Measurements from ENCODE around the gene DOCK6. TPM values are rescaled to one million over a fixed set of nuclear protein-coding genes. Genes with fewer than 3 reads are reported as not detected.

DOCK6 gene
- total and polyA plus RNA-seq, 2 of the 13 experiments (the other 11 are each of a cell fraction or from before 2014, with no cell fraction given), result 5.4 to 38.1 TPM

DNA sequence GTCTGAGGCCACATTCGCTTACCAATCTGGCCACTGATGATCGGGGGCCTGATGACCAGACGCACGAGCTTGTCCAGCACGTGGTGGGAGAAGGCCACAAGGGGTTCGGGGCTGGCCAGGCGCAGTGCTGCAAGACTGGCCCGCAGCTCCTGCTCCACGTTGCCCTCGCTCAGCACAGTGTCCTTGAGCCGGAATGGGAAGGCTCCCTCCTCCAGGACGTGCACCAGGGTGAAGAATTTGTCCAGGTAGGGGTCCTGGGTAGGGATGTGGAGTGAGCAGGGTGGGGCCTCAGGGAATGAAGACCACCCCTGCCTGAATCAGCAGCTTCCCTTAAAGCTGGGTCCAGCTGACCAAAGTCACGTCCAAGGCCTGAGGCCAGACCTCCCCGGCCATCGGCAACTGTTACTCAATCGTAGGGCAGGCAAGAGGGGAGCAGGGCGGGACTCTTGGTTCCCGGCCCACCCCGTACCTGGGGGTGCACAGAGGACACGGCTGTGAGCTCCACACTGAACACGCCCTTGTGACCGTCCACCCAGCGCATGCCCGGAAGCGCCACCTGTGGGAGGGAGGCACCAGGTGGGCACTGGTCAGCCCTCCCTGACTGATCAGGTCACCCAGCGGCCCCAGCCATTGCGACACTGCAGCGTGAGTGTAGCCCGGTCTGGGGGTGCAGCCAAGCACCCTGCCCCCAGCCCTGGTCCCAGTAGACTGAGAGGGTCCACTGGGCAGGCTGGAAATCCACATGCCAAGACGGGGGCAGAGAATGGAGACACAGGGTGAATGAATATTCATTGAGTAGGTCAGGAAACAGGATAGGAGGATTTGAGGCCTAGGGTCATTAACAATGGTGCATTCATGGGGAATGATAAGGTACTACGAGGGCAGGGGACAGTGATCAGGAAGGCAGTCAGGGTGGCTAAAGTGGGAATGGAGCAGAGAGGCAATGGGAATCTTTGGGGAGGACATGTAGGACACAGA, 25.7 kb downstream of the DOCK6 start (continued):
- TF ChIP-seq NFAT5 (CRISPR knock-in tag; IDR thresholded peaks at IDR 0.05) (no peak), PRDM15 (CRISPR knock-in tag; IDR thresholded peaks at IDR 0.05) (no peak), MAX (IDR thresholded peaks at IDR 0.05) (peak; percentile 77), THAP11 (CRISPR knock-in tag; IDR thresholded peaks at IDR 0.05) (peak; percentile 76), ZNF562 (CRISPR knock-in tag; IDR thresholded peaks at IDR 0.05; ENCODE audit: borderline replicate concordance) (no peak), ZFP36L2 (CRISPR knock-in tag; IDR thresholded peaks at IDR 0.05) (no peak), ZNF629 (CRISPR knock-in tag; conservative IDR thresholded peaks at IDR 0.05) (no peak; the same call in 1 of the 2 replicates), RBFOX2 (IDR thresholded peaks at IDR 0.05; ENCODE audit: low read depth, low read length) (peak; percentile 85), ZNF761 (CRISPR knock-in tag; conservative IDR thresholded peaks at IDR 0.05) (peak; percentile 81; the same call in 1 of the 2 replicates)
- TF ChIP-seq, protein P1, sequence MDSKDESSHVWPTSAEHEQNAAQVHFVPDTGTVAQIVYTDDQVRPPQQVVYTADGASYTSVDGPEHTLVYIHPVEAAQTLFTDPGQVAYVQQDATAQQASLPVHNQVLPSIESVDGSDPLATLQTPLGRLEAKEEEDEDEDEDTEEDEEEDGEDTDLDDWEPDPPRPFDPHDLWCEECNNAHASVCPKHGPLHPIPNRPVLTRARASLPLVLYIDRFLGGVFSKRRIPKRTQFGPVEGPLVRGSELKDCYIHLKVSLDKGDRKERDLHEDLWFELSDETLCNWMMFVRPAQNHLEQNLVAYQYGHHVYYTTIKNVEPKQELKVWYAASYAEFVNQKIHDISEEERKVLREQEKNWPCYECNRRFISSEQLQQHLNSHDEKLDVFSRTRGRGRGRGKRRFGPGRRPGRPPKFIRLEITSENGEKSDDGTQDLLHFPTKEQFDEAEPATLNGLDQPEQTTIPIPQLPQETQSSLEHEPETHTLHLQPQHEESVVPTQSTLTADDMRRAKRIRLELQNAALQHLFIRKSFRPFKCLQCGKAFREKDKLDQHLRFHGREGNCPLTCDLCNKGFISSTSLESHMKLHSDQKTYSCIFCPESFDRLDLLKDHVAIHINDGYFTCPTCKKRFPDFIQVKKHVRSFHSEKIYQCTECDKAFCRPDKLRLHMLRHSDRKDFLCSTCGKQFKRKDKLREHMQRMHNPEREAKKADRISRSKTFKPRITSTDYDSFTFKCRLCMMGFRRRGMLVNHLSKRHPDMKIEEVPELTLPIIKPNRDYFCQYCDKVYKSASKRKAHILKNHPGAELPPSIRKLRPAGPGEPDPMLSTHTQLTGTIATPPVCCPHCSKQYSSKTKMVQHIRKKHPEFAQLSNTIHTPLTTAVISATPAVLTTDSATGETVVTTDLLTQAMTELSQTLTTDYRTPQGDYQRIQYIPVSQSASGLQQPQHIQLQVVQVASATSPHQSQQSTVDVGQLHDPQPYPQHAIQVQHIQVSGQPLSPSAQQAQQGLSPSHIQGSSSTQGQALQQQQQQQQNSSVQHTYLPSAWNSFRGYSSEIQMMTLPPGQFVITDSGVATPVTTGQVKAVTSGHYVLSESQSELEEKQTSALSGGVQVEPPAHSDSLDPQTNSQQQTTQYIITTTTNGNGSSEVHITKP (CRISPR knock-in tag; IDR thresholded peaks at IDR 0.05; ENCODE audit: low read depth), result peak; percentile 58; the same call in 1 of the 2 replicates
- TF ChIP-seq, protein P2, sequence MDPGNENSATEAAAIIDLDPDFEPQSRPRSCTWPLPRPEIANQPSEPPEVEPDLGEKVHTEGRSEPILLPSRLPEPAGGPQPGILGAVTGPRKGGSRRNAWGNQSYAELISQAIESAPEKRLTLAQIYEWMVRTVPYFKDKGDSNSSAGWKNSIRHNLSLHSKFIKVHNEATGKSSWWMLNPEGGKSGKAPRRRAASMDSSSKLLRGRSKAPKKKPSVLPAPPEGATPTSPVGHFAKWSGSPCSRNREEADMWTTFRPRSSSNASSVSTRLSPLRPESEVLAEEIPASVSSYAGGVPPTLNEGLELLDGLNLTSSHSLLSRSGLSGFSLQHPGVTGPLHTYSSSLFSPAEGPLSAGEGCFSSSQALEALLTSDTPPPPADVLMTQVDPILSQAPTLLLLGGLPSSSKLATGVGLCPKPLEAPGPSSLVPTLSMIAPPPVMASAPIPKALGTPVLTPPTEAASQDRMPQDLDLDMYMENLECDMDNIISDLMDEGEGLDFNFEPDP (CRISPR knock-in tag; conservative IDR thresholded peaks at IDR 0.05), result no peak

Data from HepG2 (cell line).